Measurements from ENCODE around the gene HMCN2.

HMCN2 gene

GRCh38 chr9:130442746-130443455, 177.3 kb downstream of the HMCN2 start:
- DNase-seq: no peak

- no peak for DNase-seq
These were observed 177.9 kb downstream of the HMCN2 start for GRCh38 chr9:130443456-130443801.

GRCh38 chr9:130443840-130444492, 178.4 kb downstream of the HMCN2 start:
- DNase-seq: peak; percentile 22

GRCh38 chr9:130444565-130445221, 179.1 kb downstream of the HMCN2 start, which contains the start of gene ASS1:
Gene ASS1 (plus strand): TSS chr9:130444961. CDS start chr9:130452229, 7,268 bp downstream.
- peak; percentile 60 for DNase-seq

GRCh38 chr9:130445268-130445983, 179.9 kb downstream of the HMCN2 start:
- peak; percentile 89 for DNase-seq

GRCh38 chr9:130446101-130446861, 180.7 kb downstream of the HMCN2 start:
- DNase-seq: peak; percentile 98

GRCh38 chr9:130447193-130447816, 181.7 kb downstream of the HMCN2 start:
- DNase-seq: no peak

GRCh38 chr9:130448035-130448624, 182.6 kb downstream of the HMCN2 start:
- no peak for DNase-seq

- DNase-seq: no peak
These were observed 183.4 kb downstream of the HMCN2 start for GRCh38 chr9:130448771-130449603.

- DNase-seq: no peak
These were observed 184.9 kb downstream of the HMCN2 start for GRCh38 chr9:130450344-130451003.

GRCh38 chr9:130451004-130451390, 185.4 kb downstream of the HMCN2 start:
- DNase-seq: no peak

GRCh38 chr9:130451509-130452388, 186.2 kb downstream of the HMCN2 start:
- peak; percentile 94 for DNase-seq

GRCh38 chr9:130452835-130453234, 187.3 kb downstream of the HMCN2 start:
- DNase-seq: no peak

GRCh38 chr9:130453487-130453886, 187.9 kb downstream of the HMCN2 start:
- peak; percentile 71 for DNase-seq

- DNase-seq: no peak
These were observed 188.7 kb downstream of the HMCN2 start for GRCh38 chr9:130454096-130454811.

- no peak for DNase-seq
These were observed 189.3 kb downstream of the HMCN2 start for GRCh38 chr9:130454812-130455325.

GRCh38 chr9:130458027-130458803, 192.7 kb downstream of the HMCN2 start:
- no peak for DNase-seq

- DNase-seq: no peak
These were observed 193.2 kb downstream of the HMCN2 start for GRCh38 chr9:130458804-130459067.

Measured in NCI-H226 (cell line).